Epithelial cell of esophagus (primary cell): Measurements from ENCODE around the gene KNG1.

Experiments used
- DNase-seq: peaks from one replicate; pipeline ENCODE4 v3.0.0; 2010; ENCODE audit warnings: low read depth
- H3K4me3 ChIP-seq: 2 replicates; pipeline ENCODE4 v1.5.1; 2011; ENCODE audit warnings: mild to moderate bottlenecking, low read length, control low read depth
- TF ChIP-seq, protein P1 (sequence below): IDR thresholded peaks from 2 replicates; pipeline ENCODE4 v1.5.1; 2011; ENCODE audit warnings: low read depth, mild to moderate bottlenecking, low read length, control low read depth, inconsistent platforms; ENCODE audit not compliant: insufficient read depth; ENCODE audit errors: missing control alignments

The KNG1 gene

DNA sequence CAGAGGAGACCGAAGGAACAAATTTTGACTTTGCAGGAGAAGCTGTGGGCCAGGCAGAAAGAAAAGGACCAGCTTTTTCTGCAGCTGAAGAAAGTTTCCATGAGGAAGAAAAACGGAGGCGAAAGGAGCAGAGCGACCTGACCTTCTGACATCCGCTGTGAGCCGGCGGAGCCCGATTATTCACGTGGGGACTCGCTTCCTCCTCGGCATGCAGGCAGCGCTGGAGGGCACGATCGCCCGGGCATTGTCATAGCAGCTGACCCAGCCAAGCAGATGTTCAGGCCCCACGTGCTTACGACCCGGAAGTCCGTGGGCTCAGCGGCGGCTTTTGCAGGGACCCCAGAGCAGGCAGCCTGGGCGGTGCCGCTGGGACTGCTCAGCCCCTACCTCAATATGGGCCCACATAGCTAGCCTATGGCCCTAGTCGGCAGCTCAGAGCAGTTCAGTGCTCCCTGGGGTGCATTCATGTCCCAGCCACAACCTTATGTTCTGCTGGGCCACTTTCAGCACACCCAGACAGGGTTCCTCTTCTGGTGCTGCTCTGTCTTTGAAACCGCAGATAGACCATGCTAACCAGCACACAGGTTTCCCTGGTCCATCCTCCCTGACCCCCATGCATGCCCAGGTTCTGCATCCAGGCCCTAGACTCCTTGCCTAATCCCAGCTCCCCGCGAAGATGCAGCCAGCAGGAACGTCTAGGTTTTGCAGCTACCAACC, 55.7 kb downstream of the KNG1 start:
- H3K4me3 ChIP-seq, result peak overlapping the region; percentile 20
- TF ChIP-seq, protein P1, sequence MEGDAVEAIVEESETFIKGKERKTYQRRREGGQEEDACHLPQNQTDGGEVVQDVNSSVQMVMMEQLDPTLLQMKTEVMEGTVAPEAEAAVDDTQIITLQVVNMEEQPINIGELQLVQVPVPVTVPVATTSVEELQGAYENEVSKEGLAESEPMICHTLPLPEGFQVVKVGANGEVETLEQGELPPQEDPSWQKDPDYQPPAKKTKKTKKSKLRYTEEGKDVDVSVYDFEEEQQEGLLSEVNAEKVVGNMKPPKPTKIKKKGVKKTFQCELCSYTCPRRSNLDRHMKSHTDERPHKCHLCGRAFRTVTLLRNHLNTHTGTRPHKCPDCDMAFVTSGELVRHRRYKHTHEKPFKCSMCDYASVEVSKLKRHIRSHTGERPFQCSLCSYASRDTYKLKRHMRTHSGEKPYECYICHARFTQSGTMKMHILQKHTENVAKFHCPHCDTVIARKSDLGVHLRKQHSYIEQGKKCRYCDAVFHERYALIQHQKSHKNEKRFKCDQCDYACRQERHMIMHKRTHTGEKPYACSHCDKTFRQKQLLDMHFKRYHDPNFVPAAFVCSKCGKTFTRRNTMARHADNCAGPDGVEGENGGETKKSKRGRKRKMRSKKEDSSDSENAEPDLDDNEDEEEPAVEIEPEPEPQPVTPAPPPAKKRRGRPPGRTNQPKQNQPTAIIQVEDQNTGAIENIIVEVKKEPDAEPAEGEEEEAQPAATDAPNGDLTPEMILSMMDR, result no peak
- peak; percentile 52 for DNase-seq

DNA sequence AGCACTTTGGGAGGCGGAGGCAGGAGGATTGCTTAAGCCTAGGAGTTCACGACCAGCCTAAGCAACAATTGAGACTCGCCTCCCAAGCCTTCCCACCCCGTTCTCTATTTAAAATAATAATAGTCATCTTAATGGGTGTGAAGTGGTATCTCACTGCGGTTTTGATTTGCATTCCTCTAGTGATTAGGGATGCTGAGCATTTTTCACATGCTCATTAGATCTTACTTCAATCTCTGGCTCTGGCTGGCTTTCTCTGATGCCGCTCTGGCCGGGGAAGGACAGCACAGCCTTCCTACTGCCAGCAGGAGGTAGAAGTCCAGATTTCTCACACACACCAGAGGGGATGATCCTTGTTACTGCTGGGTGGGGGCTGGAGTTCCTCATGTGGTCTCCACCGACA, 58.8 kb downstream of the KNG1 start:
- H3K4me3 ChIP-seq, result no peak overlapping the region
- TF ChIP-seq, protein P1, result no peak
- DNase-seq, result no peak

DNA sequence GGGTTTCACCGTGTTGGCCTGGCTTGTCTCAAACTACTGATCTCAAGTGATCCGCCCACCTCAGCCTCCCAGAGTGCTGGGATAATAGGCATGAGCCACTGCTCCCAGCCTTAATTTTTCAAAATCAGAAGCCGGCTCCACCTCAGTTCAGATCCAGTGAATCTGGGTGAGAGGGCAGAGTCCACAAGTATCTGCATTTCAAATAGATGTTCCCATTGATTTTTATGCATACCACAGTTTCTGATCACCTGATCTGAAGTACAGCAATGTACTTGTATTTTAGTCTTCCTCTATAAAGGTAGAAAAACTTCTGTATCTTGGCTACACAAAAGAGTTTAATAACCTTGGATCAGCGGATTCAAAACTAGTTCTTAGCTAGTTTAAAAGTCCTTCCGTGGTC, 62.0 kb downstream of the KNG1 start:
- no peak for DNase-seq
- TF ChIP-seq, protein P1, result no peak
- no peak overlapping the region for H3K4me3 ChIP-seq

DNA sequence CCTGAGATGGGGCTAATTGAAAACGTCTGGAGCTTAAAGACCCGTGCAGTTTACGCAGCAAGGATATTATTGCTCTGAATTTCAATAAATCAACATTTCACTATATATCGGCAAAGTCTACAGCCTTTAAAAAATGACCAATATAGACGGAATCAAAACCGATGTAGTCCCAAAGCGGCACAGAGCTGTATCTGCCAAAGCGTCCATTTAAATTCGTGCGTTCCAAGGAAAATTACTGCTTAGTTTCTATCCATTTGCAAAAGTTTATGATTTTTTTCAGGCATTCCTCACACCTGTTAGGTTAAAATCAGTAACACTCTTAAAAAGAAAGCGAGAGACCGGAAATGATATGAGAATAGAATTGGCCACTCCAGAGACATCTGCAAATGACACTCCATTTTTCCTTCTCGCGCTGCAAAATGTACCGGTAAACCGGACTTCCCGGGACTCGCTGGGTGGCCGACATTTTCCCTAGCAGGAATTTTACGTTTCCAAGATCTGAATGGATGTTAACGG, 65.4 kb downstream of the KNG1 start:
- H3K4me3 ChIP-seq, result peak overlapping the region; percentile 100
- DNase-seq, result no peak
- TF ChIP-seq, protein P1, result no peak

DNA sequence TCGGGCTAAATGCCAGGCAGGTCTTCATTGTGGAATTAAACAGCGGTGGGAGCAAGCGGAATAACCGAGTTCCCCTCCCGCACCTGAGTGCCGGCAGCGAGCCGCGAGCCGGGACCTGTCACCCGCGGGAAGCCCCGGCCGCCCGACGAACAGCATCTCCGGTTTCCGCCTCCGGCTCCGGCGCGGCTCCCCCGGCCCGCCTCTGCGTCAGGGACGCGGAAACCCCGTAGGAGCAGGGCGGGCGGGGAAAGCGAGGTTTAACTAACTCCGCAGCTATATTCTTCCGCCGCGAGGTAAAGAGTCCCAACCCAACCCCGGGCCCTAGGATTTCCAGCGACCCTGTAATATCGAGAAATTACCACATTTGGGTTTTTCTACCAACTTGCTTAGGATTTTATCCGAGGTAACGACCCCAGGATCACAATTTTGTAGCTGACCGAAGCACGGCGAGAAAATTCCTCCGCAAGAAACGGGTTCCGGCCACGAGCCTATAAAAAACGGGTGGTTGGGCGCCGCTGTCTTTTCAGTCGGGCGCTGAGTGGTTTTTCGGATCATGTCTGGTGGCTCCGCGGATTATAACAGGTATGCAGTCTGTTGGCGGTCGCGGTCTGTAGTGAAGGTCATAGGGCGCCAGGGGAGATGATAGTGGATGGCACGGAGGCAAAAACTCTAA, 66.0 kb downstream of the KNG1 start, which contains the start of gene EIF4A2:
Gene EIF4A2 (plus strand): TSS at position 520 of the 673 bp plus-strand sequence. CDS start 34 bp downstream, at position 554.
- DNase-seq, result peak; percentile 91
- peak within 1 kb of the TSS; percentile 100 for H3K4me3 ChIP-seq
- TF ChIP-seq, protein P1, result no peak

DNA sequence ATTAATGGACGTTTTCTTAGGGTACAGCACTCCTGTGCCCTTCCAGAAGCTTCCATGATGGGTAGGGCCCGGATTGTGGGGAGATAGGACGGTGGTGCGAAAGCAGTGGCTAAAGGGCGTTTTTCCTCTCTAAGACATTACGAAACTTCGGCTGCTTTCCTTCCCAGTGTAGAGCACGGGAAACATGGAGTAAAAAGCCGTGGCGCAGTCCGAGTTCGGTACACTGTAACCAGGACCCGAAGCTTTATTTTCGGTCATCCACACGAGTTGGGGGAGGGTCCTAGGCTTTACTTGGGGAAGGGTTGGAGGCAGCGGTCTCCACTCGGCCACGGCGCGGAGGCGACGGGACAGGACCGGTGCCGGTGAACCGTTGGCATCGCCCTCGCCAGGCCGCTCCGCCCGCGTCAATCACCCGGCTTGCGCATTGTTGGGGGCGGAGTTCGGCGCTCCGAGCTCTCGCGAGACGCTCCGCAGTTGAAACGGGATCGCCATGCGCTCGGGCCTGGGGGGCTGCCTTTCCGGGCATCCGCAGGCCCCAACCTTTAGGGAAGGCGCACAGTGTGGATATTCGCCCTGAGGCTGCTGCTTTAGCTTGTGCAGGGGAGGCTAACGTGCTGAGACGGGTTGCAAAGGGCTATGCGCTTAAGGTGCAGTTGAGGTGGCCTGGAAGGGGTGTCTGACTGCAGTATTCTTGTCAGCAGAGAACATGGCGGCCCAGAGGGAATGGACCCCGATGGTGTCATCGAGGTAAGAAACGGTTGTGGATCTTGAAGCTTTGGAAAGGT, 66.8 kb downstream of the KNG1 start:
- peak overlapping the region; percentile 100 for H3K4me3 ChIP-seq
- TF ChIP-seq, protein P1, result no peak
- DNase-seq, result peak; percentile 73
